GM21367 (cell line): Measurements from ENCODE around the gene NEGR1.

ENCODE experiments used
- ATAC-seq: cut with Tn5 transposase; IDR thresholded peaks from one replicate; pipeline ENCODE4 v1.9.1; 2021; ENCODE audit not compliant: unreplicated experiment

Gene NEGR1

GRCh38 chr1:72235062-72235461 is 47.3 kb downstream of the NEGR1 start:
- ATAC-seq, result no peak

GRCh38 chr1:72230746-72231145 is 51.6 kb downstream of the NEGR1 start:
- ATAC-seq, result no peak

GRCh38 chr1:72229893-72230292 is 52.4 kb downstream of the NEGR1 start:
- ATAC-seq, result no peak

- ATAC-seq, result no peak
These were observed 54.7 kb downstream of the NEGR1 start for GRCh38 chr1:72227667-72228066.

- no peak for ATAC-seq
These were observed 57.8 kb downstream of the NEGR1 start for GRCh38 chr1:72224506-72224905.

GRCh38 chr1:72221811-72222210 is 60.5 kb downstream of the NEGR1 start:
- ATAC-seq, result no peak

- no peak for ATAC-seq
These were observed 64.1 kb downstream of the NEGR1 start for GRCh38 chr1:72218141-72218739.

GRCh38 chr1:72207059-72207458 is 75.3 kb downstream of the NEGR1 start:
- no peak for ATAC-seq

- ATAC-seq, result no peak
These were observed 79.6 kb downstream of the NEGR1 start for GRCh38 chr1:72202761-72203160.

GRCh38 chr1:72197786-72198185 is 84.6 kb downstream of the NEGR1 start:
- no peak for ATAC-seq

GRCh38 chr1:72186733-72187307 is 95.5 kb downstream of the NEGR1 start:
- ATAC-seq, result no peak

- ATAC-seq, result no peak
These were observed 98.1 kb downstream of the NEGR1 start for GRCh38 chr1:72184099-72184701.

GRCh38 chr1:72182859-72183258 is 99.5 kb downstream of the NEGR1 start:
- no peak for ATAC-seq

- ATAC-seq, result no peak
These were observed 104.1 kb downstream of the NEGR1 start for GRCh38 chr1:72178266-72178665.

GRCh38 chr1:72177711-72178110 is 104.6 kb downstream of the NEGR1 start:
- ATAC-seq, result no peak

- ATAC-seq, result no peak
These were observed 112.1 kb downstream of the NEGR1 start for GRCh38 chr1:72170246-72170645.

- ATAC-seq, result no peak
These were observed 115.9 kb downstream of the NEGR1 start for GRCh38 chr1:72166426-72166825.

- no peak for ATAC-seq
These were observed 131.8 kb downstream of the NEGR1 start for GRCh38 chr1:72150508-72150907.

GRCh38 chr1:72141875-72142274 is 140.5 kb downstream of the NEGR1 start:
- no peak for ATAC-seq

GRCh38 chr1:72140222-72140621 is 142.1 kb downstream of the NEGR1 start:
- ATAC-seq, result no peak

- ATAC-seq, result no peak
These were observed 144.7 kb downstream of the NEGR1 start for GRCh38 chr1:72137656-72138055.

- ATAC-seq, result no peak
These were observed 152.5 kb downstream of the NEGR1 start for GRCh38 chr1:72129869-72130268.
